CD14-positive monocyte (primary cell): ENCODE measurements around the gene SIK3. TPM values are rescaled to one million over a fixed set of nuclear protein-coding genes. Genes with fewer than 3 reads are reported as not detected.
"Not testable (repeated sequence)": the region's sequence is repeated elsewhere in the genome, so short reads cannot be mapped to it uniquely, and the experiment has no call there.

Source experiments
- DNase-seq, 3 donors: peaks; one replicate each; pipeline ENCODE4 v3.0.0-alpha.2; 2011 to 2022
- H2AFZ ChIP-seq: 2 replicates; pipeline ENCODE4 v1.6.0; 2012; ENCODE audit warnings: mild to moderate bottlenecking, low read depth, low read length, inconsistent platforms; ENCODE audit not compliant: insufficient read depth, poor library complexity, severe bottlenecking
- H3K27ac ChIP-seq, 2 donors: 1 replicate in 1 of 2; 2 replicates in 1 of 2; pipeline ENCODE4 v1.5.1; 2012 to 2013; ENCODE audit warnings: low read length in 2 of 2, control low read depth in 1 of 2, inconsistent platforms in 1 of 2, low read depth in 1 of 2, mild to moderate bottlenecking in 1 of 2
- H3K27me3 ChIP-seq, 2 donors: one replicate each; pipeline versions ENCODE4 v1.6.0 to v1.6.1; 2011 to 2013; ENCODE audit warnings: low read length in 2 of 2; ENCODE audit not compliant: control insufficient read depth in 2 of 2, insufficient read depth in 2 of 2
- H3K36me3 ChIP-seq, 2 donors: replicated peaks in 1 of 2; 1 replicate in 1 of 2; 2 replicates in 1 of 2; pipeline versions ENCODE4 v1.5.1 to v1.6.1; 2012 to 2013; ENCODE audit warnings: low read length in 2 of 2, control low read depth in 1 of 2, inconsistent platforms in 1 of 2, mild to moderate bottlenecking in 1 of 2; ENCODE audit not compliant: insufficient read depth in 2 of 2, control insufficient read depth in 1 of 2
- H3K4me1 ChIP-seq, 2 donors: 1 replicate in 1 of 2; 2 replicates in 1 of 2; pipeline versions ENCODE4 v1.5.1 to v1.6.1; 2012 to 2013; ENCODE audit warnings: low read length in 2 of 2, control low read depth in 1 of 2, inconsistent platforms in 1 of 2, mild to moderate bottlenecking in 1 of 2, moderate library complexity in 1 of 2; ENCODE audit not compliant: insufficient read depth in 2 of 2, control insufficient read depth in 1 of 2
- H3K4me2 ChIP-seq: replicated peaks from 2 replicates; pipeline ENCODE3; 2012; ENCODE audit warnings: low read length, moderate library complexity, mild to moderate bottlenecking; ENCODE audit not compliant: poor library complexity, severe bottlenecking; ENCODE audit errors: extremely low read depth
- H3K4me3 ChIP-seq, 3 experiments: fragments of 200-600 bp in 1 of 3; sonication (generic) in 1 of 3; replicated peaks in 1 of 3; 1 replicate in 2 of 3; 2 replicates in 1 of 3; pipeline ENCODE4 v1.5.1; 2011 to 2013; ENCODE audit warnings: low read length in 3 of 3, mild to moderate bottlenecking in 3 of 3, control low read depth in 2 of 3, low read depth in 2 of 3, inconsistent platforms in 1 of 3, moderate library complexity in 1 of 3
- H3K79me2 ChIP-seq: 2 replicates; pipeline ENCODE4 v1.6.0; 2012; ENCODE audit warnings: mild to moderate bottlenecking, control low read depth, inconsistent platforms, low read length, moderate library complexity; ENCODE audit not compliant: insufficient read depth
- H3K9ac ChIP-seq: 2 replicates; pipeline ENCODE4 v1.6.0; 2017; ENCODE audit warnings: low read length, mild to moderate bottlenecking; ENCODE audit not compliant: insufficient read depth, poor library complexity, severe bottlenecking
- H3K9me3 ChIP-seq, 2 donors: replicated peaks in 1 of 2; 1 replicate in 1 of 2; 2 replicates in 1 of 2; pipeline versions ENCODE4 v1.5.1 to v1.6.1; 2012 to 2013; ENCODE audit warnings: low read length in 2 of 2, control low read depth in 1 of 2; ENCODE audit not compliant: control insufficient read depth in 1 of 2, insufficient read depth in 1 of 2
- H4K20me1 ChIP-seq: 2 replicates; pipeline ENCODE4 v1.6.0; 2012; ENCODE audit warnings: mild to moderate bottlenecking, low read length, control low read depth, moderate library complexity; ENCODE audit not compliant: insufficient read depth
- H3K27ac Mint-ChIP-seq, 7 donors: one replicate each; pipeline ENCODE4 v1.8.0; 2020; ENCODE audit warnings: mild to moderate bottlenecking in 7 of 7, mixed read lengths in 7 of 7, moderate library complexity in 6 of 7, inconsistent platforms in 2 of 7
- H3K27me3 Mint-ChIP-seq, 3 donors: one replicate each; pipeline ENCODE4 v1.8.0; 2021 to 2022; ENCODE audit warnings: low read depth in 3 of 3, mild to moderate bottlenecking in 3 of 3, mixed read lengths in 3 of 3, moderate library complexity in 3 of 3, inconsistent platforms in 1 of 3
- H3K36me3 Mint-ChIP-seq, 2 donors: one replicate each; pipeline ENCODE4 v1.8.0; 2020; ENCODE audit warnings: mixed read lengths in 2 of 2, inconsistent platforms in 1 of 2, mild to moderate bottlenecking in 1 of 2
- H3K4me1 Mint-ChIP-seq: one replicate; pipeline ENCODE4 v1.8.0; 2020; ENCODE audit warnings: mild to moderate bottlenecking, mixed read lengths
- H3K4me3 Mint-ChIP-seq, 2 donors: one replicate each; pipeline ENCODE4 v1.8.0; 2020; ENCODE audit warnings: mild to moderate bottlenecking in 2 of 2, mixed read lengths in 2 of 2, moderate library complexity in 1 of 2
- H3K9me3 Mint-ChIP-seq, 7 donors: one replicate each; pipeline ENCODE4 v1.8.0; 2020 to 2022; ENCODE audit warnings: mixed read lengths in 7 of 7, mild to moderate bottlenecking in 6 of 7, moderate library complexity in 6 of 7, inconsistent platforms in 2 of 7
- CTCF ChIP-seq: fragments of 200-600 bp; IDR thresholded peaks from one replicate; pipeline ENCODE4 v1.8.0; 2022; ENCODE audit warnings: antibody characterized with exemption, mild to moderate bottlenecking
- WGBS: methylation state at CpG from one replicate; pipeline ENCODE4 v1.1.5; 2013; ENCODE audit warnings: missing lambda C conversion rate; ENCODE audit not compliant: insufficient coverage; 5-methylcytosine and 5-hydroxymethylcytosine counted together
- intact Hi-C, 2 donors: fragments of 100-400 bp; cut with micrococcal nuclease; formaldehyde crosslinking; loops; one replicate each; pipeline versions ENCODE4 v1.15.0 to v1.15.1; 2023
- polyA plus RNA-seq, 3 donors: library from polyadenylated mRNA; depleted of rRNA in 1 of 3; unstranded in 2 of 3; stranded (reverse) in 1 of 3; fragments of 300-500 nt in 2 of 3; fragments of >200 nt in 1 of 3; fragmentation: Illumina TruSeq in 2 of 3; gene quantifications; 1 replicate in 2 of 3; 2 replicates in 1 of 3; pipeline ENCODE4 v1.2.3, GENCODE V29; 2012 to 2021

The SIK3 gene
- polyA plus RNA-seq, 3 donors: 18.3 to 142 (median 20.0) TPM

GRCh38 chr11:117143871-117144476, 45.7 kb upstream of the SIK3 start, which contains the start of gene PAFAH1B2:
Gene PAFAH1B2, plus strand, starts transcription at chr11:117144287. Its CDS starts 8,161 bp downstream, at chr11:117152448.
- H3K4me2 ChIP-seq: peak within 1 kb of the TSS; percentile 94
- peaks cover 16 to 27% of the 10 kb centered on the region in 2 donors for H3K4me1 ChIP-seq
- Mint-ChIP-seq H3K27me3 (peaks cover 2 to 8% (median 5%) of the 10 kb centered on the region in 3 donors), H3K9me3 (no peaks in the 10 kb centered on the region), H3K27ac (peak within 1 kb of the TSS; percentile 95 to 99 (median 97)), H3K36me3 (peaks cover 13 to 33% of the 10 kb centered on the region in 2 donors), H3K4me3 (peak within 1 kb of the TSS; percentile 98 to 99), H3K4me1 (peaks cover 40% of the 10 kb centered on the region)
- peaks cover 46% of the 10 kb centered on the region for H4K20me1 ChIP-seq
- H3K4me3 ChIP-seq: peak within 1 kb of the TSS; percentile 60 to 98 (median 97)
- peaks cover 51% of the 10 kb centered on the region for H3K79me2 ChIP-seq
- H3K36me3 ChIP-seq: peaks cover 15 to 23% of the 10 kb centered on the region in 2 donors
- intact Hi-C loops: no loop called here
- no peak for TF ChIP-seq CTCF
- H3K9ac ChIP-seq: peak within 1 kb of the TSS; percentile 89
- peak within 1 kb of the TSS; percentile 89 for H2AFZ ChIP-seq
- DNase-seq: peak; percentile 91 to 93 (median 92)
- 0% methylated on average over 38 of the region's 48 CpGs for WGBS
- H3K9me3 ChIP-seq: no peaks in the 10 kb centered on the region
- no peaks in the 10 kb centered on the region for H3K27me3 ChIP-seq
- peak within 1 kb of the TSS; percentile 70 to 98 for H3K27ac ChIP-seq

GRCh38 chr11:117143390-117143789, 45.2 kb upstream of the SIK3 start:
- H2AFZ ChIP-seq: peak overlapping the region; percentile 89
- no peaks in the 10 kb centered on the region for H3K9me3 ChIP-seq
- peak overlapping the region; percentile 60 to 98 (median 97) for H3K4me3 ChIP-seq
- Mint-ChIP-seq H3K27me3 (peaks cover 2 to 8% (median 5%) of the 10 kb centered on the region in 3 donors), H3K9me3 (no peaks in the 10 kb centered on the region), H3K4me1 (peaks cover 42% of the 10 kb centered on the region), H3K4me3 (peak overlapping the region; percentile 95 to 98), H3K36me3 (peaks cover 13 to 28% of the 10 kb centered on the region in 2 donors), H3K27ac (peak overlapping the region; percentile 90 to 97 (median 95))
- H3K27ac ChIP-seq: peak overlapping the region; percentile 70 to 98
- H3K79me2 ChIP-seq: peaks cover 45% of the 10 kb centered on the region
- H3K4me2 ChIP-seq: peak overlapping the region; percentile 94
- peak overlapping the region; percentile 89 for H3K9ac ChIP-seq
- intact Hi-C loops: no loop called here
- 0% methylated on average over 2 of the region's 5 CpGs for WGBS
- peaks cover 12 to 20% of the 10 kb centered on the region in 2 donors for H3K36me3 ChIP-seq
- H4K20me1 ChIP-seq: peaks cover 40% of the 10 kb centered on the region
- TF ChIP-seq CTCF: no peak
- peak in 2 of 3 donors; percentile 1 to 3 for DNase-seq
- no peaks in the 10 kb centered on the region for H3K27me3 ChIP-seq
- H3K4me1 ChIP-seq: peaks cover 16 to 27% of the 10 kb centered on the region in 2 donors

- DNase-seq, H3K4me3 ChIP-seq, H3K36me3 Mint-ChIP-seq, H3K79me2 ChIP-seq, H3K36me3 ChIP-seq, intact Hi-C loops, H3K4me2 ChIP-seq, H3K4me1 ChIP-seq, H3K27me3 ChIP-seq, H3K9ac ChIP-seq, H3K4me1 Mint-ChIP-seq, H4K20me1 ChIP-seq, H3K9me3 Mint-ChIP-seq, H3K27ac Mint-ChIP-seq, H3K4me3 Mint-ChIP-seq, H2AFZ ChIP-seq, H3K9me3 ChIP-seq, H3K27ac ChIP-seq: not testable (repeated sequence)
- no CpG with 5 or more reads among the region's 15 CpGs for WGBS
- H3K27me3 Mint-ChIP-seq: peaks cover 3 to 10% (median 5%) of the 10 kb centered on the region in 3 donors
These were observed 39.2 kb upstream of the SIK3 start for GRCh38 chr11:117137223-117138086.
